Measurements from ENCODE around the gene GINS2.

The GINS2 gene

GRCh38 chr16:85654251-85655095, 34.3 kb downstream of the GINS2 start:
- no peak for TF ChIP-seq GATA2 (IDR thresholded peaks at IDR 0.05; ENCODE audit: low read depth, low read length)
- no peak for TF ChIP-seq GATA3 (IDR thresholded peaks at IDR 0.05; ENCODE audit: low read depth, low read length)

GRCh38 chr16:85653290-85653891, 35.4 kb downstream of the GINS2 start:
- TF ChIP-seq GATA3 (IDR thresholded peaks at IDR 0.05; ENCODE audit: low read depth, low read length) (no peak), GATA2 (IDR thresholded peaks at IDR 0.05; ENCODE audit: low read depth, low read length) (no peak)

DNA sequence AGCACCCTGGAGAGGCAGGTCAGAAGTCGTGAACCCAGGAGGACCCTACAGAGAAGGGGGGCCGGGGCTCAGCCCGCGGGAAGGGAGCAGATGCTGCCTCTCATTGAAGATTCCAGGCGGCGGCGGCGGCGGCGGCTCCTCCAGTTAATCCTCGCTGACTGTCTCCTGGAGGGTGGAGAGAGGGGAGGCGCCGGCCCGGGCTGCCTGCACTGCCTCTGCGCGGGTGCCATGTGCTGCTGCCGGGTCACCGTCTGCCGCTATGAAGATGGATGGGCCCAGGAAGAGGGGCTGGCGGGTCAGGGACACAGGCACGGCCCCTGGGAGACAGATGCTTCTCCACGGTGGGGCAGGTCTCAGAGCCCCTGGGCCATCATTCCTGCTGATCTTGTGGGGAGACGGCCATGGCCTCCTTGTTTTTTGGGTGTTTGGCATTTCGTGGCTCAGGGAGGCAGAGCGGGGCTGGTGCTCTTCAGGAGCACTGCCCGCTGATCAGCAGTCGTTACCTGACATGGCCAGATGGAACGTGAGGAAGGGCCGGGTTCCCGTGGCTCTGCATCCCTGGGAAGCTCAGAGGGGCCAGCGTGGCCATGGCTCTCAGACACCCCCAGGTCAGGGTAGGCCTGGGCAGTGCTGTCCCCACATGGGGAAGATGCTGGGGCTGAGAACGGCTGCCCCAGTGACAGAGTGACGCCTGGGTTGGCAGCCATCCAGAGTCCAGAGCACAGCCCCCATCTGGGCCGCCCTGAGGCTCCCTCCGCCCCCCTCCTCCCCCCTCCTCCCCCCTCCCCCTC, 36.1 kb downstream of the GINS2 start:
- TF ChIP-seq GATA3 (IDR thresholded peaks at IDR 0.05; ENCODE audit: low read depth, low read length) (no peak), GATA2 (IDR thresholded peaks at IDR 0.05; ENCODE audit: low read depth, low read length) (no peak)

DNA sequence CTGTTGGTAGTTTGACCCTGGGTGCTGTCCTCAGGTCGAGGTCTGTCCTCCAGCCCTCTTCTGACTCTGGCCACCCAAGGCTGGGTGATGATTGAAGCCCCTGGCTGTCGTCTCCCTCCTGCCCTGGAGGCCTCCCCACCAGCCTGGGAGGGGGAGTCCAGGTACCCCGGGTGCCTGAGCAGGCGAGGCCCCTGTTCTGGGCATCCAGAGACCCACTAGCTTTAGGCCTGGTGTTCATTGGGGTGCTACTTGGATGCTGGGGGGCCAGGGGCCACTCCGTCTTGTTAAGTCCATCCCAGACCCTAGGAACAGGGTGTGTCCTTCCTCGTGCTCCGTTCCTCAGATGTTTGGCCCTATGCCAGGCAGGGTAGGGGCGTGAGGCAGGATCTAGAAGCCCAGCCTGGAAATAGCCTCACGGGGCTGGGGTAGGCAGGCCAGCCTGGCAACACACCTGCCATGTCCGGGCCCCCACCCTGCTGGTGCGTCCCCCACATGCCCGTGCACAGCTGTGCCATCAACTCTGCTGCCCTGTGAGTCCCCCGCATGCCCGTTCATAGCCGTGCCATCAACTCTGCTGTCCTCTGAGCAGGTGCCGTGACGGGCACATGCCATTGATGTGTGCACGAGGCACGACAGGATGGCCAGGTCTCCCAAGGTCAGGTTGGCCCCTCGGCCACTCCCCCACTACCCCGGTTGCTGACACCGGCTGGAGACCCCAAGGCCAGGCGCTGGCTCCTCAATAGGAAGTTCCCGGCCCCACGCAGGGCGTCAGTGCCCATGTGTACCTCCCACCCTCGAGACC, 36.9 kb downstream of the GINS2 start:
- TF ChIP-seq GATA2 (IDR thresholded peaks at IDR 0.05; ENCODE audit: low read depth, low read length) (no peak), GATA3 (IDR thresholded peaks at IDR 0.05; ENCODE audit: low read depth, low read length) (no peak)

GRCh38 chr16:85650844-85651628, 37.7 kb downstream of the GINS2 start:
- no peak for TF ChIP-seq GATA3 (IDR thresholded peaks at IDR 0.05; ENCODE audit: low read depth, low read length)
- no peak for TF ChIP-seq GATA2 (IDR thresholded peaks at IDR 0.05; ENCODE audit: low read depth, low read length)

- TF ChIP-seq GATA3 (IDR thresholded peaks at IDR 0.05; ENCODE audit: low read depth, low read length) (no peak), GATA2 (IDR thresholded peaks at IDR 0.05; ENCODE audit: low read depth, low read length) (no peak)
Measured at GRCh38 chr16:85650135-85650843, 38.5 kb downstream of the GINS2 start.

DNA sequence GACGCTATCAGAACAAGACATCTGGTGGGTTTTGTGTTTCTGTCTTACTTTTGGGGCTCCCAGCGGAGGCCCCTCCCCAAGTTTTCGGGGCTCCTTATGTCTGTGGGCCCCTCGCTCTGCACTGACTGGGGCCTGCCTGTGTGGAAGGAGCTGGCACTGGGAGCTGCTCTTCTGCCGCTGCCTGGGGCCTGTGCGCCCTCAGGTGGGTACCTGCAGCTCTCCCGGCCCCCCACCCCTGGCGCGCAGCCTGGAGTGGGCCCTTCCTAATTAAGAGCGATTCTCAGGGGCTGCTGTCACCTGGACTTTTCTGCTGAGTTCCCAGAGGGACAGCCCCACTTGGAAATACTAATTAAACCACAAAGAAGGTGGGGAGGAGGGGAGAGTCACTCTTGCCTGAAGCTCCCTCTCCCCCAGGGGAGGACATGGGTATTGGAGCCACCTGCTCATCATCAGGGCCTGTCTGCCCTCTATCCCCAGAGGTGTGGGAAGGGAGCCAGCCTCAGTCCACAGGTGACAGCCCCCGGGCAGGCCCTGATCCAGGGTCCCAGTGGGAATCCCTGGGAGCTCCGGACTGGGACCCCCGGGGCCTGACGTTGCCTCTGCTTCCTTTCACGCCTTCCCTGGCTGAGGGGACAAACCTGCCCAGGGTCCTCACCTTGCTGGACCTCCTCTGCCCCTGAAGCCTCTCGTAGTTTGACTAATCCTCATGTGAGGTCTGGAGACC, 39.2 kb downstream of the GINS2 start:
- TF ChIP-seq GATA2 (IDR thresholded peaks at IDR 0.05; ENCODE audit: low read depth, low read length) = no peak
- no peak for TF ChIP-seq GATA3 (IDR thresholded peaks at IDR 0.05; ENCODE audit: low read depth, low read length)

DNA sequence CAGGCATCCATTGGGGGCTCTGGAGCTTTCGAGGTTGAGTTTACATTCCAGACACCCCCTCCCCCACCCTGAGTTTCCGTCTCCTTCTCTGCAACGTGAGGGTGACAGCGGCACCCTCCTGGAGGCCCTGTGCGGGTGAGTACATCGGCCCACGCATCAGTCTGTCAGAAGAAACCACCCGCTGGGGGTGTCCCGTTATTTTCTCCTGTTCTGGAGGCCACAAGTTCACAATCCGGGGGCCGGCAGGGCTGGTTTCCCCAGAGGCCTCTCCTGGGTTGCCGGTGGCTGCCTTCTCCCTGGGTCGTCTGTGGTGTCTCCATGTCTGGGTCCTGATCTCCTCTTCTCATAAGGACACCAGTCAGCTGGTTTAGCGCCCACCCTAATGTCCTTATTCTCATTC, 39.9 kb downstream of the GINS2 start:
- TF ChIP-seq GATA2 (IDR thresholded peaks at IDR 0.05; ENCODE audit: low read depth, low read length) (no peak), GATA3 (IDR thresholded peaks at IDR 0.05; ENCODE audit: low read depth, low read length) (no peak)

DNA sequence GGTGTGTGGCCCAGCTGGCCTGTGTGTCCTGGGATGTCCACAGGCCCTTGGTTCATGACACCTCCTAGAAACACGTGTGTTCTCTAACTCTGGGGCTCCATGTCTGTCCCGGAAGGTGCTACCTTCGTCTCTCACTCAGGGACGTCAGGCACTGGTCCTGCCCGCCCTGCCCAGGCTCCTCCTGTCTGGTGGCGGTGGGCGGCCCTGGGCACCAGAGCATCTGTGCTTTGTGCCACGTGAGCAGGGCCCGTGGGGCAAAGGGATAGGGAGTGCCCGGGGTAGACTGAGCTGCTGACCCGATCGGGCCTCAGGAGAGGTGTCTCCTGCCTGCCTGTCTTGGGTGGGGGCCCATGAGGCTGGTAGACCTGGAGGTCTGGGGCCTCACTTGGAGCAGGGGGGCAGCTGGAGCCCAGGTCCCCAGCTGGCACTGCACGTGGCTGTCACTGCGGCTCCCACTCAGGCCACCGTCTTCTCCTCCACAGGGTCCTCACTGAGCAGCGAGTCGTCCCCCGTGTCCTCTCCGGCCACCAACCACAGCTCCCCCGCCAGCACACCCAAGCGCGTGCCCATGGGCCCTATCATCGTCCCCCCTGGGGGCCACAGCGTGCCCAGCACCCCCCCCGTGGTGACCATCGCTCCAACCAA, 40.6 kb downstream of the GINS2 start:
- TF ChIP-seq GATA3 (IDR thresholded peaks at IDR 0.05; ENCODE audit: low read depth, low read length) (no peak), GATA2 (IDR thresholded peaks at IDR 0.05; ENCODE audit: low read depth, low read length) (no peak)

- TF ChIP-seq GATA3 (IDR thresholded peaks at IDR 0.05; ENCODE audit: low read depth, low read length) = no peak
- TF ChIP-seq GATA2 (IDR thresholded peaks at IDR 0.05; ENCODE audit: low read depth, low read length) = no peak
Measured at GRCh38 chr16:85646976-85647375, 41.8 kb downstream of the GINS2 start.

- TF ChIP-seq GATA2 (IDR thresholded peaks at IDR 0.05; ENCODE audit: low read depth, low read length) (no peak), GATA3 (IDR thresholded peaks at IDR 0.05; ENCODE audit: low read depth, low read length) (no peak)
Measured at GRCh38 chr16:85646358-85646907, 42.3 kb downstream of the GINS2 start.
